ENCODE results near the gene ZCCHC4.

DNA sequence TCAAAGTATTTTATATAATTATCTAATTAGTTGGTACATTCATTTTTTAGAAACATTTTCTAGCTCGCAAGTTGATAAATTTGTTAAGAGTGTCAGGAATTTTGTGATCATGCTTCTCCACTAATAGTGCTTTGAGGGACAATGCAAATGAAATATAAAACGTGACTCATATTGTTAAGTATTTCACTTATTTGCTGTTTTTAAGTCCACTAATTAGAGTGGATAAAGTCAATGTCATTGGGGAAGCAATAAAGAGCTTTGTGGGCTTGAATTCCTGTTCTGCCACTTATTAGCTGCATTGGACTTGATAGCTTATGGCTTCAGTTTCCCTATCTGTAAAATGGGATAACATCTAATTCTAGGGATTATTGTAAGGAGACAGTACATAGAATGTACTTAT is 38.0 kb downstream of the ZCCHC4 start:
- TF ChIP-seq, protein P1, sequence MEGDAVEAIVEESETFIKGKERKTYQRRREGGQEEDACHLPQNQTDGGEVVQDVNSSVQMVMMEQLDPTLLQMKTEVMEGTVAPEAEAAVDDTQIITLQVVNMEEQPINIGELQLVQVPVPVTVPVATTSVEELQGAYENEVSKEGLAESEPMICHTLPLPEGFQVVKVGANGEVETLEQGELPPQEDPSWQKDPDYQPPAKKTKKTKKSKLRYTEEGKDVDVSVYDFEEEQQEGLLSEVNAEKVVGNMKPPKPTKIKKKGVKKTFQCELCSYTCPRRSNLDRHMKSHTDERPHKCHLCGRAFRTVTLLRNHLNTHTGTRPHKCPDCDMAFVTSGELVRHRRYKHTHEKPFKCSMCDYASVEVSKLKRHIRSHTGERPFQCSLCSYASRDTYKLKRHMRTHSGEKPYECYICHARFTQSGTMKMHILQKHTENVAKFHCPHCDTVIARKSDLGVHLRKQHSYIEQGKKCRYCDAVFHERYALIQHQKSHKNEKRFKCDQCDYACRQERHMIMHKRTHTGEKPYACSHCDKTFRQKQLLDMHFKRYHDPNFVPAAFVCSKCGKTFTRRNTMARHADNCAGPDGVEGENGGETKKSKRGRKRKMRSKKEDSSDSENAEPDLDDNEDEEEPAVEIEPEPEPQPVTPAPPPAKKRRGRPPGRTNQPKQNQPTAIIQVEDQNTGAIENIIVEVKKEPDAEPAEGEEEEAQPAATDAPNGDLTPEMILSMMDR (conservative IDR thresholded peaks at IDR 0.05 in 1 of 2, IDR thresholded peaks at IDR 0.05 in 1 of 2; ENCODE audit: extremely low read depth in 1 of 2, insufficient read depth in 1 of 2, low read depth in 1 of 2, low read length in 2 of 2), result no peak
- TF ChIP-seq EZH2 (IDR thresholded peaks at IDR 0.05; ENCODE audit: borderline replicate concordance, low read length), result no peak
